MCF 10A (cell line): ENCODE measurements around the gene TMEM14A. TPM values are rescaled to one million over a fixed set of nuclear protein-coding genes. Genes with fewer than 3 reads are reported as not detected.

Experiments
- BruUV-seq: library from RNA; stranded (reverse); fragments of 400-500 nt; replicated peaks from 2 replicates; lab custom pipeline; 2021; lab: Mats Ljungman, UMichigan
- CTCF ChIA-PET: fragments of 300-600 bp; sonication (Branson Sonifier 250); formaldehyde crosslinking; extraction: SDS; loops from one replicate; lab custom pipeline; 2021; ENCODE audit warnings: antibody characterized with exemption, inconsistent platforms; lab: Yijun Ruan, JAX
- POLR2A ChIA-PET: fragments of 300-600, 350-650 bp; sonication (Branson Sonifier 250); formaldehyde crosslinking; extraction: SDS; loops from one replicate; lab custom pipeline; 2020; ENCODE audit warnings: antibody characterized with exemption, inconsistent platforms; lab: Yijun Ruan, JAX
- DNase-seq: peaks from one replicate; pipeline ENCODE4 v3.0.0-alpha.2; 2018; ENCODE audit not compliant: unreplicated experiment
- H3K27ac Mint-ChIP-seq: one replicate; pipeline ENCODE4 v1.8.0; 2022; ENCODE audit warnings: mild to moderate bottlenecking, low read depth, mixed read lengths; ENCODE audit not compliant: unreplicated experiment
- H3K27me3 Mint-ChIP-seq: one replicate; pipeline ENCODE4 v1.8.0; 2022; ENCODE audit warnings: mixed read lengths; ENCODE audit not compliant: insufficient read depth, unreplicated experiment
- H3K36me3 Mint-ChIP-seq: one replicate; pipeline ENCODE4 v1.8.0; 2022; ENCODE audit warnings: mild to moderate bottlenecking, moderate library complexity, mixed read lengths; ENCODE audit not compliant: insufficient read depth, unreplicated experiment
- H3K4me1 Mint-ChIP-seq: one replicate; pipeline ENCODE4 v1.8.0; 2022; ENCODE audit warnings: mixed read lengths; ENCODE audit not compliant: insufficient read depth, unreplicated experiment
- H3K4me3 Mint-ChIP-seq: one replicate; pipeline ENCODE4 v1.8.0; 2022; ENCODE audit warnings: mild to moderate bottlenecking, moderate library complexity, mixed read lengths; ENCODE audit not compliant: unreplicated experiment
- H3K9me3 Mint-ChIP-seq: one replicate; pipeline ENCODE4 v1.8.0; 2022; ENCODE audit warnings: mixed read lengths; ENCODE audit not compliant: unreplicated experiment
- CTCF ChIP-seq: fragments of 200-600 bp; IDR thresholded peaks from one replicate; pipeline ENCODE4 v1.8.0; 2022; ENCODE audit warnings: antibody characterized with exemption, mild to moderate bottlenecking; ENCODE audit not compliant: unreplicated experiment
- intact Hi-C: fragments of 100-400 bp; cut with micrococcal nuclease; formaldehyde crosslinking; loops from 2 replicates; pipeline ENCODE4 v1.14.1; 2022
- total RNA-seq: library from RNA; stranded (reverse); gene quantifications from 2 replicates; pipeline ENCODE4 v1.2.3, GENCODE V29; 2022

Gene TMEM14A
- total RNA-seq, 1 experiment from 2014 or later = 15.6 TPM

- no peaks in the 10 kb centered on the region for H3K9me3 Mint-ChIP-seq
- H3K36me3 Mint-ChIP-seq = peaks cover 6% of the 10 kb centered on the region
- POLR2A ChIA-PET = interaction anchor here (1.1 kb wide), 1 partner anchor 17 kb away, joined by 3 read pairs; no protein-coding TSS in a partner anchor
- no TSS peak for BruUV-seq
- H3K27me3 Mint-ChIP-seq = no peaks in the 10 kb centered on the region
- TF ChIP-seq CTCF = no peak
- CTCF ChIA-PET = interaction anchor here (0.6 to 1.2 kb wide), 2 partner anchors 306 to 466 kb away, joined by 3 read pairs; partner anchors contain the start of gene GSTA4
- no peak overlapping the region for H3K27ac Mint-ChIP-seq
- DNase-seq = no peak
- intact Hi-C loops = no loop called here
- no peaks in the 10 kb centered on the region for H3K4me1 Mint-ChIP-seq
- no peak overlapping the region for H3K4me3 Mint-ChIP-seq
These were observed 18.9 kb downstream of the TMEM14A start for GRCh38 chr6:52689857-52690256.

- BruUV-seq = no TSS peak
- no peaks in the 10 kb centered on the region for H3K4me1 Mint-ChIP-seq
- no peak for TF ChIP-seq CTCF
- peak; percentile 1 for DNase-seq
- no peaks in the 10 kb centered on the region for H3K9me3 Mint-ChIP-seq
- no peak overlapping the region for H3K4me3 Mint-ChIP-seq
- H3K36me3 Mint-ChIP-seq = peaks cover 2% of the 10 kb centered on the region
- H3K27me3 Mint-ChIP-seq = no peaks in the 10 kb centered on the region
- ChIA-PET POLR2A (no interaction called here), CTCF (interaction anchor here (1.0 to 1.3 kb wide), 3 partner anchors 17 to 374 kb away, joined by 3 to 5 read pairs (median 3); partner anchors contain the start of gene FBXO9)
- H3K27ac Mint-ChIP-seq = no peak overlapping the region
- intact Hi-C loops = no loop called here
These were observed 20.8 kb downstream of the TMEM14A start for GRCh38 chr6:52691718-52692117.

GRCh38 chr6:52693773-52694172 lies 22.9 kb downstream of the TMEM14A start:
- Mint-ChIP-seq H3K4me1 (peaks cover 8% of the 10 kb centered on the region), H3K27me3 (peaks cover 12% of the 10 kb centered on the region), H3K27ac (no peak overlapping the region), H3K36me3 (no peaks in the 10 kb centered on the region), H3K4me3 (no peak overlapping the region), H3K9me3 (no peaks in the 10 kb centered on the region)
- CTCF ChIA-PET = interaction anchor here (1.0 kb wide), 1 partner anchor 302 kb away, joined by 3 read pairs; the partner anchor contains the start of gene GSTA4
- TF ChIP-seq CTCF = no peak
- POLR2A ChIA-PET = no interaction called here
- intact Hi-C loops = no loop called here
- no TSS peak for BruUV-seq
- no peak for DNase-seq

- intact Hi-C loops = no loop called here
- ChIA-PET CTCF (interaction anchor here (0.6 kb wide), 1 partner anchor 848 kb away, joined by 3 read pairs; no protein-coding TSS in a partner anchor), POLR2A (no interaction called here)
- Mint-ChIP-seq H3K27me3 (peaks cover 12% of the 10 kb centered on the region), H3K27ac (no peak overlapping the region), H3K4me1 (peaks cover 8% of the 10 kb centered on the region), H3K4me3 (no peak overlapping the region), H3K36me3 (no peaks in the 10 kb centered on the region), H3K9me3 (no peaks in the 10 kb centered on the region)
- DNase-seq = no peak
- TF ChIP-seq CTCF = no peak
- no TSS peak for BruUV-seq
These were observed 23.5 kb downstream of the TMEM14A start for GRCh38 chr6:52694404-52694803.
